Tibial nerve (tissue), 3 donors: ENCODE measurements around the gene CCDC82.

ENCODE experiments used
- EP300 ChIP-seq, 2 donors: sonication (generic); formaldehyde crosslinking; IDR thresholded peaks; one replicate each; pipeline ENCODE4 v1.6.1; 2017; ENCODE audit warnings: antibody characterized with exemption in 2 of 2, mild to moderate bottlenecking in 1 of 2
- POLR2A ChIP-seq, 2 donors: fragments of 450-650 bp; IDR thresholded peaks; one replicate each; pipeline ENCODE4 v1.6.1; 2017; ENCODE audit warnings: antibody characterized with exemption in 2 of 2, mild to moderate bottlenecking in 2 of 2, moderate library complexity in 2 of 2

DNA sequence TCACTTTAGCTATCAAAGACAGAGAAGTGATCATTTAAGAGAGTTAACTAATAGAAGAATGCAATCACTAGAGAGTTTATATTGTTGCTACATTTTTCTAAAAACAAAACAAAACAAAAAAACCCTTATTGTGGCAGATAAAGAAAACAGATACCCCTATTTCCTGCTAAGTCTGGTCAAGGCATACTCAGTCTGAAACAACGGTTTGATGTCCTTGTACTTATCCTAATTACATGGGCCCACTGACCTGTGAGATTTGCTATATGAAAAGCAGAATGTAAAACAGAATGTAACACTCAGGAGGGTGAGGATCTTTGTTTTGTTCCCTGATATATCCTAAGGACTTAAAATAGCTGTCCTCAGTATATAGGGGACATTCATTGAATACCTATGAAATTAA, 71.3 kb downstream of the CCDC82 start:
- TF ChIP-seq EP300 (IDR thresholded peaks at IDR 0.05) = no peak
- no peak for TF ChIP-seq POLR2A (IDR thresholded peaks at IDR 0.05)
